ENCODE measurements around the gene LARP1. TPM values are rescaled to one million over a fixed set of nuclear protein-coding genes. Genes with fewer than 3 reads are reported as not detected.

LARP1 gene
- total and polyA plus RNA-seq, 2 donors (not counting 1 experiment from before 2014, with no cell fraction given) = 59.6 to 150 TPM

DNA sequence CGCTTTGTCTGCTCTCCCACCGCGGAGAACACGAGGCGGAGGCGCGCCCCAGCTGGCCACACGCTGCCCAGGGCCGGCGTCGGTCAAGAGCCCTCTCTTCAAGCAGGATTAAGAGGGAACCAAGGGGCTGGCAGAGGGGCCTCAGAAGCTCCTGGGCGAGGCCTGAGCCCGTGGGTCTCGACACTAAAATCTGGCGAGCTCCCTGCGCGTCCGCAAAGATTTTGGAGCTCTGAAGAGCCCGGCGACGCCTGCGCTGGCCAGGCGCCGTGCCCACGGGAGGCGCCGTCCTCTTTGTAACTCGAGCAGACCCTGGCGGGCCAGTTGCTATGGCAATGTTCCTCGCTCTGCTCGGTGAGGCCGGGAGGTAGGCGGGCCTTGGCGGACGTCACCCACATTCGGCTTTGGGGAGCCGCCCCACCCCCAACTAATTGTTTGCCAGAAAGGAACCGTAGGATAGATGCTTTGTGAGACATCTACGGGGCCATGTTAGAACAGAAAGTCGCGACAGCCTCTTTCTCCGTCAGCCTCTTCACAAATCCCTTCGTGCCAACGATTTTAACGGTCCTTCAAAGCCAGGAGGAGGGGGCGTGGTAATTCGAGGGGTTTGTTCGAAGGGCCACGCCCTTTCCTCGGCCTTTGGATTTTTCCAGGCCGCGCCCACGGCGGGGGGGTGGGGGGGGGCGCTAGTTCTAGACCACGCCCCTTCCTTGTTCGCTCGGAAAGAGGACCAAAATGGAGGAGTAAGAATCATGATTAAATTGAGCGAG, 102.5 kb downstream of the LARP1 start:
- intact Hi-C loops (cut with micrococcal nuclease) = loop anchor here (1.0 to 2.0 kb wide), 5 partner anchors 45 to 412 kb away; partner anchors contain the start of genes GEMIN5 and SAP30L
- peaks cover 17% of the 10 kb centered on the region for H4K20me1 ChIP-seq (ENCODE audit: control insufficient read depth, insufficient read depth, low read length, poor library complexity, severe bottlenecking)
- peaks cover 34 to 37% of the 10 kb centered on the region in 2 donors for H3K4me1 ChIP-seq (ENCODE audit: control insufficient read depth in 2 of 2, insufficient read depth in 2 of 2, low read length in 2 of 2)
- DNase-seq = peak; percentile 95
- no peak for TF ChIP-seq EZH2 (IDR thresholded peaks at IDR 0.05; ENCODE audit: borderline replicate concordance, insufficient read depth, low read depth, low read length, poor library complexity, severe bottlenecking)
- TF ChIP-seq, protein P1, sequence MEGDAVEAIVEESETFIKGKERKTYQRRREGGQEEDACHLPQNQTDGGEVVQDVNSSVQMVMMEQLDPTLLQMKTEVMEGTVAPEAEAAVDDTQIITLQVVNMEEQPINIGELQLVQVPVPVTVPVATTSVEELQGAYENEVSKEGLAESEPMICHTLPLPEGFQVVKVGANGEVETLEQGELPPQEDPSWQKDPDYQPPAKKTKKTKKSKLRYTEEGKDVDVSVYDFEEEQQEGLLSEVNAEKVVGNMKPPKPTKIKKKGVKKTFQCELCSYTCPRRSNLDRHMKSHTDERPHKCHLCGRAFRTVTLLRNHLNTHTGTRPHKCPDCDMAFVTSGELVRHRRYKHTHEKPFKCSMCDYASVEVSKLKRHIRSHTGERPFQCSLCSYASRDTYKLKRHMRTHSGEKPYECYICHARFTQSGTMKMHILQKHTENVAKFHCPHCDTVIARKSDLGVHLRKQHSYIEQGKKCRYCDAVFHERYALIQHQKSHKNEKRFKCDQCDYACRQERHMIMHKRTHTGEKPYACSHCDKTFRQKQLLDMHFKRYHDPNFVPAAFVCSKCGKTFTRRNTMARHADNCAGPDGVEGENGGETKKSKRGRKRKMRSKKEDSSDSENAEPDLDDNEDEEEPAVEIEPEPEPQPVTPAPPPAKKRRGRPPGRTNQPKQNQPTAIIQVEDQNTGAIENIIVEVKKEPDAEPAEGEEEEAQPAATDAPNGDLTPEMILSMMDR (IDR thresholded peaks at IDR 0.05) = no peak
- H3K4me3 Mint-ChIP-seq = peak overlapping the region; percentile 95
- peaks cover 39% of the 10 kb centered on the region for H3K4me1 Mint-ChIP-seq
- H3K9me3 Mint-ChIP-seq (ENCODE audit: insufficient read depth) = no peaks in the 10 kb centered on the region
- H3K9me3 ChIP-seq (ENCODE audit: control extremely low read depth in 1 of 3, control insufficient read depth in 2 of 3, insufficient read depth in 1 of 3, low read length in 2 of 3) = no peaks in the 10 kb centered on the region
- POLR2A ChIA-PET = interaction anchor here (0.9 to 1.0 kb wide), 2 partner anchors 80 to 96 kb away, joined by 3 read pairs; partner anchors contain the start of gene GEMIN5
- peak overlapping the region; percentile 98 for H3K27ac Mint-ChIP-seq
- peak overlapping the region; percentile 79 to 100 (median 85) for H3K4me3 ChIP-seq (ENCODE audit: control extremely low read depth in 1 of 5, extremely low read depth in 1 of 5, insufficient read depth in 1 of 5, low read depth in 2 of 5, low read length in 4 of 5)
- CTCF ChIA-PET = interaction anchor here (1.0 to 1.1 kb wide), 3 partner anchors 70 to 100 kb away, joined by 3 read pairs; no protein-coding TSS in a partner anchor
- H3K27me3 Mint-ChIP-seq = no peaks in the 10 kb centered on the region
- no peaks in the 10 kb centered on the region for H3K36me3 ChIP-seq (replicated peaks in 1 of 2; ENCODE audit: control extremely low read depth in 1 of 2, control insufficient read depth in 1 of 2, extremely low read depth in 1 of 2, insufficient read depth in 2 of 2, low read length in 1 of 2)
- peaks cover 46% of the 10 kb centered on the region for H3K79me2 ChIP-seq (ENCODE audit: control insufficient read depth, insufficient read depth, low read length)
- H3K27me3 ChIP-seq (replicated peaks in 1 of 4; ENCODE audit: control extremely low read depth in 1 of 4, control insufficient read depth in 3 of 4, insufficient read depth in 4 of 4, low read length in 3 of 4) = no peaks in the 10 kb centered on the region
- peak overlapping the region; percentile 98 to 99 for H3K27ac ChIP-seq (ENCODE audit: low read length in 2 of 2)
- peak overlapping the region; percentile 93 for H3K9ac ChIP-seq (ENCODE audit: low read length)
- under 1% methylated on average over 37 of the region's 59 CpGs for WGBS (ENCODE audit: insufficient coverage)
- peak; percentile 58 for ATAC-seq (ENCODE audit: low read depth)
- H2AFZ ChIP-seq (ENCODE audit: insufficient read depth, low read depth, low read length, poor library complexity, severe bottlenecking) = peak overlapping the region; percentile 89
- H3K4me2 ChIP-seq (replicated peaks; ENCODE audit: low read depth, low read length, poor library complexity, severe bottlenecking) = peak overlapping the region; percentile 85
